Liver (tissue), 3 donors: ENCODE measurements around the gene ARAP2.

ENCODE experiments used
- CTCF ChIP-seq: fragments of 150-350 bp; IDR thresholded peaks from 2 replicates; pipeline ENCODE4 v1.5.1; 2017; ENCODE audit warnings: improper control_type of control experiment, low read depth, low read length; ENCODE audit not compliant: missing input control
- GABPA ChIP-seq, 2 donors: IDR thresholded peaks in 1 of 2; conservative IDR thresholded peaks in 1 of 2; 2 replicates each; pipeline ENCODE4 v1.6.1; 2016; ENCODE audit warnings: antibody characterized with exemption in 2 of 2, mild to moderate bottlenecking in 1 of 2, moderate library complexity in 1 of 2
- JUND ChIP-seq, 2 donors: IDR thresholded peaks; 2 replicates each; pipeline ENCODE4 v1.6.1; 2016; ENCODE audit warnings: antibody characterized with exemption in 2 of 2
- MAX ChIP-seq: IDR thresholded peaks from 2 replicates; pipeline ENCODE4 v1.6.1; 2016; ENCODE audit warnings: antibody characterized with exemption
- RAD21 ChIP-seq, 2 donors: IDR thresholded peaks; 2 replicates each; pipeline ENCODE4 v1.6.1; 2016; ENCODE audit warnings: antibody characterized with exemption in 2 of 2, mild to moderate bottlenecking in 2 of 2
- ZBTB33 ChIP-seq: IDR thresholded peaks from 2 replicates; pipeline ENCODE4 v1.6.1; 2016; ENCODE audit warnings: antibody characterized with exemption
- donor health status: healthy.
- donor health status: healthy.

DNA sequence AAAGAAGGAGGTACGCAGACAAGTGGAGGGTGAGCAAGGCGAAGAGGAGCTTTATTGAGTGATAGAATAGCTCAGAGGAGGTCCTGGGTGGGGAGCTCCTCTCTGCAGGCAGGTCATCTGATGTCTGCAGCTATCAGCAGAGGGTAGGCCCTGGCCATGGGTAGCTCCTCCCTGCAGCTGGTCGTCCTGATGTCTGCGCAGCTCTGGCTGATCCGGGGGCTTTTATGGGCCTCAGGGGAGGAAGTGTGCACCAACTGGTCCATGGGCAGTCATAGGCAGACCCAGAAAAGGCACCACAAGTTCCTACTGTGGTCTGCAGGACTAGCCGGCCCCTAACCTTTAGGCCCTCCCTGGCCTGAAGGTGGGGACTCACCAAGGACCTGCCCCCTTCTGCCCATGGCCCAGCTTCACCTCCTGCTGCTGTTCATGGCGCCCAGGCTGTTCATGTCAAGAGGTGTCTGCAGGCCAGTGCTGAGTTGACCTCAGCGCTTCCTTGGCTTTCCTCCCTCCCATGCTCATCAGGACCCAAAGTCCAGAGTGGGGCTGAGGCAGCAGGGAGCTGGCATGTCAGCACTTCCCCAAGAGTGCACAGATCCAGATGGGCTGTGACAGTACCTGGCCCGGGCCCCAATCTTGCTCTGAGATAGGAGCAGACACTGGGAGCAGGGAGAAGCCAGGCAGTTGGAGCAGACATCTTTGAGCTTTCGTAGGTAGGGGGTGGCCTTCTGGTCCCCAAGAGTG is 46.1 kb downstream of the ARAP2 start:
- no peak for TF ChIP-seq CTCF
- TF ChIP-seq GABPA (IDR thresholded peaks at IDR 0.05 in 1 of 2, conservative IDR thresholded peaks at IDR 0.05 in 1 of 2) = no peak
- no peak for TF ChIP-seq RAD21 (IDR thresholded peaks at IDR 0.05)
- no peak for TF ChIP-seq MAX
- no peak for TF ChIP-seq ZBTB33
- TF ChIP-seq JUND (IDR thresholded peaks at IDR 0.05) = no peak
